GM21447 (cell line): ENCODE data around the gene PGPEP1.
"Not testable (repeated sequence)": the region's sequence is repeated elsewhere in the genome, so short reads cannot be mapped to it uniquely, and the experiment has no call there.

Source experiments
- ATAC-seq: cut with Tn5 transposase; IDR thresholded peaks from one replicate; pipeline ENCODE4 v1.9.1; 2021; ENCODE audit not compliant: unreplicated experiment

PGPEP1 gene

DNA sequence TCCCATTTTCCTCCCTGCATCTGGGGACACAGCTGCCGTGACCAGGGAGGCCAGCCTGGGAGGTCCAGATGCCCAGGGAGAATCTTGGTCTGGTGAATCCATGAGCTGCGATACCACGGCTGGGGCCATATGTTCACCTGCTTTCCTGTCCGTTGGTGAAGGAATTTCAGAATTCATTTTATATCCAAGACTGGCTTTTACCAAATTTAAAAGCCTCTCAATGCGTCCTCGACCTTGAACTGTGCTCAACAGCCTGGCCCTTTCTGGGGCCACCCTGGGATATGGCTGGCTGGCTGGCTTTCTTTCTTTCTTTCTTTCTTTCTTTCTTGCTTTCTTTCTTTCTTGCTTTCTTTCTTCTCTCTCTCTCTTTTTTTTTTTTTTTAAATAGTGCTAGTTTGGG, 23.4 kb downstream of the PGPEP1 start:
- no peak for ATAC-seq

- not testable (repeated sequence) for ATAC-seq
Observed at GRCh38 chr19:18364277-18364825, 24.0 kb downstream of the PGPEP1 start.

DNA sequence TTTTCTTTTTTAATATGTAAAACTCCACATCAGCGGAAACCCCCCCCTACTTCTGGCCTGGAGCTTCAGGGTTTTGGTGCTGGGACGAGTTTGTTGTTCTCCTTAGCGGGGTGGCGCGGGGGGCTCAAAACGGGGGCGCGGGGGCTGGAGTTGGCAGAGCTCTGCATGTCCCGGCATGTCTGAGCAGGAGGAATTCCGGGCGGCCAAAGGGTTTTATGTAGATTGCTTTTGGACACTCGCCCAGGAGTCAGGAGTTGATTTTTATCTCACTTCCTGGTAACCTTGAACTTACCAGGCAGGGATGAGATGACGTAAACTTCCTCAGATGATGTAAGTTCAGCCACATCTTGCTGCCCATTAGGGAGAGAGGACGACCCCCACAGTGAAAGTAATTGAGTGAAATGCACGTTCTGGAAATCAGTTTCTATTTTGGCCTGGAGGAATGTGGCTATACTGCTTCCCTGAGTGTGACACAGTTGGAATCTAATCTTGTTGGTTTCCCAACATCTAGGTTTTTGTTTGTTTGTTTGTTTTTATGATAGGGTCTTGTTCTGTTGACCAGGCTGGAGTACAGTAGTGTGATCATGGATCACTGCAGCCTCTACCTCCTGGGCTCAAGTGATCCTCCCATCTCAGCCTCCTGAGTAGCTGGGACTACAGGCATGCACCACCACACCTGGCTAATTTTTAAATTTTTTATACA, 24.6 kb downstream of the PGPEP1 start:
- ATAC-seq: no peak

DNA sequence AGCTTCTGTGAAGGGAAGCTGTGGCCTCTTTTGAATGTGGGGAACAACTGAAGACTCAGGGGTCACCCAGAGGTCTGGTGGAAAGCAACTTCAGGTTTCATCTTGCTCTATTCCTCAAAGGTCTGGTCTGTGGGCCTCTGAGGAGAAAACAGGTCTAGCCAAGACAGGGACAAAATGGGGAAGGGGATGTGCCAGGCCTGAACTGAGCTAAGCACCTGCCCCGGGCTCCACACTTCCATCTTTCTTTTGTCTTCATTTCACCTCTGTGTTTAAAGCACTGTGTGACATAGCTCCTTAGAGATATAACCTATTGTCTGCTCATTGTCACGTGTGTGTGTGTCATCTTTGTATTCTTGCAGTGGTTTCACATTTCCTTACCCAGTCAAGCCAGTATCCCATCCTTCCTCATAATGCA, 25.6 kb downstream of the PGPEP1 start:
- ATAC-seq: no peak

DNA sequence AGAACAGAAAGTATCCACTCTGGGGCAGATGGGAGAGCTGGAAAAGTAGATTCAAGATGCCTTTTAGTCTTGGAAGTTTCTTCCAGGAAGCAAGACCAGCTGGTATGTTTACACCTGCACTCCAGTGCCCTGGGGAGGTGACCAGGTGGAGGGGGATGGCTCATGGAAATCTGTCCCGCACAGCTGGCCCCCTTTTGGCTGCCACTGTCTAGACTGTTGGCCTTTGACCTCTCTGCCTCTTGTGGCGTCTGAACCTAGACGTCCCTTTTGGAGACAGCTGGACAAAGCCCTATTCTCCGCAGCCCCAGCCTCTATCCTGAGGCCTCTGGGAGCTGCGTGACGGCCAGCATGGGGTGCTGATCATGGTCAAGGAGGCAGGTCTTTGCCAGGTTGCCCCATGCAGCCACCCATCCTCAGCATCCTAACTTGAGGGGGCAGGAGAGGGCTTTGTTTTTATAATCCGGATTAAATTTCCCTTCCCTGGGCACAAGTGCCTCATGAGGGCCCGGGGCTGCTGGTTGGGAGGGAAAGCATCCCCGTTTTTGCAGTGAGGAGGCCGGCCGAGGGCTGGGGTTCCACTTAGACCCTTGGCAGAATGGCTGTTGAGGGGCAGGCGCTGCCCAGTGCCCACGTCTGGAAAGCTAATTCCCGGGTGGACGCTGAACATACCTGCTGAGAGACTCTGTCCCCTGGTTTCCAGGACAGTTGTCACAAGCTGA, 28.3 kb downstream of the PGPEP1 start:
- ATAC-seq: no peak

- no peak for ATAC-seq
Observed at GRCh38 chr19:18373407-18373891, 33.1 kb downstream of the PGPEP1 start.

DNA sequence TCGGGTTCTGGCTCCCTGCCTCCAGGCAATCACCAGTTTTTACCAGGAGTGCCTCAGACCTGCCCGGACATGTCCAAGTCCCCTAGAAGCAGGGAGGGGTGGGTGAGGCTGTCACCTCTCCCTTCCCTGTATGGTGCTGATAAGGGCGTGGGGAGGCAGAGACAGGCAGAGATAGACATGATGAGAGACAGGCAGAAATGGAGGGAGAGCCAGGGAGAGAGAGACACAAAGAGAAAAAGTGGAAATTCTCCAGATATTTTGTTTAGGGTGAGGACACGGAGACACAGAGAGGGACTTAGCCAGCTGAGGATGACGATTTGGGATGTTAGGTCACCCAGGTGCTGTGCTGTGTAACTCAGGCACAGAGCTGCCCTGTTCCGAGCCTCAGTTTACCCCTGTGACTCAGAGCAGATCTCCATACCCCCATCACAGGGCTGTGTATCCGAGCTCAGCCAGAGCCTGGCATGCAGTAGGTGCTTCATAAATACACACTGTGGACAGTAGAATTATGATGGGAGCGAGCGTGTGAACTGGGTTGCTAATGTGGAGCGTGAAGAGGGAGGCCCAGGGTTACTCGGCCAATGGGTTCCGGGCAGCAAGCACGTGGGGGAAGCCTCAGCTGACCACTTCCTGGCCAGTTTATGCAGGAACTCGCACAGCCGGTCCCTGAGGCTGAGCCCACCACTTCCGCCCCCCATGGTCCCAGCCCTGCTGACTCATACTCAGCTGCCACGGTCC, 33.7 kb downstream of the PGPEP1 start:
- peak; percentile 76 for ATAC-seq

- ATAC-seq: no peak
Observed at GRCh38 chr19:18377026-18377425, 36.6 kb downstream of the PGPEP1 start.

DNA sequence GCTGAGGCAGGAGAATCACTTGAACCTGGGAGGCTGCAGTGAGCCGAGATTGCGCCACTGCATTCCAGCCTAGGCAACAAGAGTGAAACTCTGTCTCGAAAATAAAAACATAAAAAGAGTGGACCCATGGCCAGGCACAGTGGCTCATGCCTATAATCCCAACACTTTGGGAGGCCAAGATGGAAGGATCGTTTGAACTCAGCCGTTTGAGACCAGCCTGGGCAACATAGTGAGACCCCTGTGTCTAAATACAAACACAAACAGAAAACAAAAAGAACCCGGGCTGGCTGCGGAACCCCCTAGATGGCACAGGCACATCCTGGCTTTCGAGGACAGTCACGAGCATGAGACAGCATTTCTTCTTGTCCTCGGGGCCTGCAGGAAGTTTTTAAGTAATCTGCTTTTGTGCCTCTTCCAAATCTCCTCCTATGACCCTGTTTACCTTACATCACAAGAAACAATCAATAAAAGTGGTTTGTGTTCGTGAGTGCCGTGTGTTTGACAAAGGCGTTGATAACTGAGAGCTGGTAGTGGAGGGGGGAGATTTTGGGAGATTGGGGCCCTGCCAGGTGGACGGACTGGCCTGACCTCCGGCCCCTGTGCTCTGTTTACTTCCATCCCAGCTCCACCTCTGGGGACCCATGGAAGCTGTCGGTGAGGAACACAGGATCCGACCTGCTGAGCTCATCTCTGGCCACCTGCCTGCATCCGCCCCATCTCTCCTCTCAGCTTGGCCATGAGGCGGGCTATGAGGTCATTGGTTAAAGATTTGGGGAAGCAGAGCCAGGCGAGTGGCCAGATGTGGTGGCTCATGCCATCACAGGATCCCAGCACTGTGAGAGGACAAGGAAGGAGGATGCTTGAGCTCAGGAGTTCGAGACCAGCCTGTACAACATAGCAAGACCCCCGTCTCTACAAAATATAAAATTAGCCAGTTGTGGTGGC, 39.7 kb downstream of the PGPEP1 start:
- no peak for ATAC-seq

- ATAC-seq: no peak
Observed at GRCh38 chr19:18380843-18381242, 40.4 kb downstream of the PGPEP1 start.

DNA sequence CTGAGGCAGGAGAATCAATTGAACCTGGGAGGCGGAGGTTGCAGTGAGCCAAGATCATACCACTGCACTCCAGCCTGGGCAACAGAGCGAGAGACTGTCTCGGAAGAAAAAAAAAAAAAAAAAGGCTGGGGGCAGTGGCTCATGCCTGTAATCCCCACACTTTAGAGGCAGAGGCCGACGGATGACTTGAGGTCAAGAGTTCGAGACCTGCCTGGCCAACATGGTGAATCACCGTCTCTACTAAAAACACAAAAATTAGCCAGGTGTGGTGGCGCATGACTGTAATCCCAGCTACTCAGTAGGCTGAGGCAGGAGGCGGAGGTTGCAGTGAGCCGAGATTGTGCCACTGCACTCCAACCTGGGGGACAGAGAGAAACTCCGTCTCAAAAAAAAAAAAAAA, 43.2 kb downstream of the PGPEP1 start:
- ATAC-seq: not testable (repeated sequence)

DNA sequence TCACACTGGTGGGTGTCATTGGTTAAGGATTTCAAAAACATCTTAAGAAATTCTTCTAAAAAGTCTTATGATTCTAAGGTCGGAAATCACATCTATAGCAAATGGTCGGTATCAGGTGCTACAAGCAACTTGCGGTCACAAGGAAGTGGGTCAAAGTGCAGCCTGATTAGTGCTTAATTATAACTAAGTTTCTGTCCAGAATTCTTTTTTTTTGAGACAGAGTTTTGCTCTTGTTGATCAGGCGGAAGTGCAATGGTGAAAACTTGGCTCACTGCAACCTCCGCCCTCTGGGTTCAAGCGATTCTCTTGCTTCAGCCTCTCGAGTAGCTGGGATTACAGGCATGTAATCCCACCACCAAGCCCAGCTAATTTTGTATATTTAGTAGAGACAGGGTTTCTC, 44.4 kb downstream of the PGPEP1 start:
- ATAC-seq: no peak

GRCh38 chr19:18385359-18385674, 44.9 kb downstream of the PGPEP1 start:
- no peak for ATAC-seq

DNA sequence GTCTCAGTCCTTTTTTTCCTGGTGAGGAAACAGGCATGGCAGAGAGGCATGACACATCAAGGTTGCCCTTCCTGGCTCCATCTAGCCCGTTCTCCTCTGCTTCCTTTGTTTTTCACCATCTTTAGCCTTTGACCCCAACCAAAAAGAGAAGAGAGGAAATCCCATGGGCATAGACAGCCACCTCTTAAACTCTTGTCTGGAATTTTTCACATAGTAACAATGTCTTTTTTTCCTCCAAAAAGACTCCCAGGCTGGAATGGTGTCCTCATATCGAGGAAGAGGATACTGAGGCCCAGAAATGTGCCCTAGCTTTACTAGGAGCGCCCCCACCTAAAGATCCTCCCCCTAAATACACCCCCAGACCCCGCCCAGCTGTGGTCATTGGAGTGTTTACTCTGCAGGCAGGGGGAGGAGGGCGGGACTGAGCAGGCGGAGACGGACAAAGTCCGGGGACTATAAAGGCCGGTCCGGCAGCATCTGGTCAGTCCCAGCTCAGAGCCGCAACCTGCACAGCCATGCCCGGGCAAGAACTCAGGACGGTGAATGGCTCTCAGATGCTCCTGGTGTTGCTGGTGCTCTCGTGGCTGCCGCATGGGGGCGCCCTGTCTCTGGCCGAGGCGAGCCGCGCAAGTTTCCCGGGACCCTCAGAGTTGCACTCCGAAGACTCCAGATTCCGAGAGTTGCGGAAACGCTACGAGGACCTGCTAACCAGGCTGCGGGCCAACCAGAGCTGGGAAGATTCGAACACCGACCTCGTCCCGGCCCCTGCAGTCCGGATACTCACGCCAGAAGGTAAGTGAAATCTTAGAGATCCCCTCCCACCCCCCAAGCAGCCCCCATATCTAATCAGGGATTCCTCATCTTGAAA, 45.5 kb downstream of the PGPEP1 start, which contains the start of gene GDF15:
TSS of gene GDF15 (plus strand) at position 484 of the 868 bp plus-strand sequence. CDS start at position 516, 32 bp downstream.
- no peak for ATAC-seq

- ATAC-seq: no peak
Observed at GRCh38 chr19:18386543-18387271, 46.3 kb downstream of the PGPEP1 start.

GRCh38 chr19:18388100-18388959, 47.9 kb downstream of the PGPEP1 start:
- ATAC-seq: peak; percentile 57

DNA sequence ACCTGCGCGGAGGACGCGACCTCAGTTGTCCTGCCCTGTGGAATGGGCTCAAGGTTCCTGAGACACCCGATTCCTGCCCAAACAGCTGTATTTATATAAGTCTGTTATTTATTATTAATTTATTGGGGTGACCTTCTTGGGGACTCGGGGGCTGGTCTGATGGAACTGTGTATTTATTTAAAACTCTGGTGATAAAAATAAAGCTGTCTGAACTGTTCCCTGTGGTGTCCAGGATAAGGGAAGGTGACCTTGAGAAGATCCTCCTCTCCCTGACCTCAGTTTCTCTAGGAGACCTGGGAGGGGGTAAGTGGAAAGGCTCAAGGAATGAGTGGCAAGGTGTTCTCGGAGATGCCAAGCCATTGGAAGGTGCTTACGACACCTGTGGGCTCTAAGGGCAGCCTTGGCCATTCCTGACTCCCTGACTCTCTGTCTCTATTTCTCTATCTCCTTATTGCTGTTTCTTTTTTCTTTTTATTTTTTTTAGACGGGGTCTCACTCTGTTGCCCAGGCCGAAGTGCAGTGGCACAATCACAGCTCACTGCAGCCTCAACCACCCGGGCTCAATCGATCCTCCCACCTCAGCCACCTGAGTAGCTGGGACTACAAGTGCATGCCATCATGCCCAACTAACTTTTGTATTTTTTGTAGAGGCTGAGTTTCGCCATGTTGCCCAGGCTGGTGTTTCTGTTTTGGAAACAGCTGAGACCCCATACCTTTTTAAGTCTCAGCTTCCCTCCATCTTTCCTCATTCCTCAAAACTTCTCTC, 48.7 kb downstream of the PGPEP1 start:
- no peak for ATAC-seq
